COLO668 (cell line): Measurements from ENCODE around the gene FTCD.
A peak's percentile ranks its signal among the peaks of the same experiment; 100 is the strongest.
"Not testable (repeated sequence)": the region's sequence is repeated elsewhere in the genome, so short reads cannot be mapped to it uniquely, and the experiment has no call there.

Experiments
- DNase-seq: peaks from one replicate; lab custom pipeline; 2025; ENCODE audit not compliant: unreplicated experiment; lab: John Stamatoyannopoulos, UW

The FTCD gene, protein sequence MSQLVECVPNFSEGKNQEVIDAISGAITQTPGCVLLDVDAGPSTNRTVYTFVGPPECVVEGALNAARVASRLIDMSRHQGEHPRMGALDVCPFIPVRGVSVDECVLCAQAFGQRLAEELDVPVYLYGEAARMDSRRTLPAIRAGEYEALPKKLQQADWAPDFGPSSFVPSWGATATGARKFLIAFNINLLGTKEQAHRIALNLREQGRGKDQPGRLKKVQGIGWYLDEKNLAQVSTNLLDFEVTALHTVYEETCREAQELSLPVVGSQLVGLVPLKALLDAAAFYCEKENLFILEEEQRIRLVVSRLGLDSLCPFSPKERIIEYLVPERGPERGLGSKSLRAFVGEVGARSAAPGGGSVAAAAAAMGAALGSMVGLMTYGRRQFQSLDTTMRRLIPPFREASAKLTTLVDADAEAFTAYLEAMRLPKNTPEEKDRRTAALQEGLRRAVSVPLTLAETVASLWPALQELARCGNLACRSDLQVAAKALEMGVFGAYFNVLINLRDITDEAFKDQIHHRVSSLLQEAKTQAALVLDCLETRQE

DNA sequence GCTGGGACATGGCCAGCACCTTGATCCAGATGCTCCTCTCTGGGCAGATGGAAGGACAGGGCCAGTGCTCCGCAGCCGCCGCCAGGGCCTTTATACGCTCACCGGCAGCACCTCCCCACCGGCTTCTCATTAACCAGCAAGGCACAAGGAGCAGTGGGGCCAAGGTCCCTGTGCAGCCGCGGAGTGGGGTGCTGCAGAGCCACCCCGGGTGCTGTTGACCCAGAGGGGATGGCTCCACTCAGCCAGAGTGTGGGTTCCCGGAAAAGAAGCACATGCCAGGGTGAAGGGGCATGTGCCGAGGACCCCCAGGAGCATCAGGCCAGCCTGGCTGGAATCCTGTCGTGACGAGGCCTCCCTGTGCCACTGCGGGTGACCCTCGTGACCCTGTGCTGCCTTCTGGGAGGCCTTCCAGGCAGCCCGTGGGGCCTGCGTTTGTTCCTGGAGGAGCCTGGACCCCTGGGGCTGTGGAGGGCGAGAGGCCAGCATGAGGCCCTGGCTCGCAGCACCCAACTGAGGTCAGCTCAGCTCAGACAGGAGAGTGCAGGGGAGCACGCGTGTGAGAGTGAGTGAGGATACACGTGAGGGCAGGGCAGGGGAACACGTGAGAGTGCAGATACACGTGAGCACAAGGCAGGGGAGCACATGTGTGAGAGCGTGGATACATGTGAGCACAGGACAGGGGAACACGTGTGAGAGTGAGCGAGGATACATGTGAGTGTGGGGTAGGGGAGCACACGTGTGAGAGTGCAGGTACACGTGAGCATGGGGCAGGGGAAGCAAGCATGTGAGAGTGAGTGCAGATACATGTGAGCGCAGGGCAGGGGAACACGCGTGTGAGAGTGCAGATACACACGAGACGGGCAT lies at the start of gene FTCD:
FTCD (minus strand) TSS at position 66 of the 864 bp plus-strand sequence; CDS start at position 10, 56 bp downstream.
- DNase-seq, result no peak

DNA sequence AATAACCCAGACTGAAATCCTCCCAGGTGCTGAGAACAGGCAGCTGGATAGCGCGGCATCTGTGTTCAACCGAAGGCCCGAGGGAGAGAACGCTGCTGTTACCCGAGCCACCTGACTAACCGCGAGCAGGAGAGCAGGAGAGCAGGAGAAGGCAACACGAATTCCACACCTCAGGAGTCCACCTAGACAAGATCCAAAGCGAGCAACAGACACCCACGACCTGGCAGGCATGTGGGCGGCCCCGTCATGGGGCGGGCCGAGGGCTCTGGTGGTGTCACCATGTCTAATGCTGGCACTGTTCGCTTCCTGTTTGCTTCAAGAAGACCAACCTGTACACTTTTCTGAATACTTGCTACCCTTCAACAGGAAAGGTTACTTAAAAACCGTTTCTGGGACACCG lies 49.8 kb upstream of the FTCD start:
- no peak for DNase-seq

DNA sequence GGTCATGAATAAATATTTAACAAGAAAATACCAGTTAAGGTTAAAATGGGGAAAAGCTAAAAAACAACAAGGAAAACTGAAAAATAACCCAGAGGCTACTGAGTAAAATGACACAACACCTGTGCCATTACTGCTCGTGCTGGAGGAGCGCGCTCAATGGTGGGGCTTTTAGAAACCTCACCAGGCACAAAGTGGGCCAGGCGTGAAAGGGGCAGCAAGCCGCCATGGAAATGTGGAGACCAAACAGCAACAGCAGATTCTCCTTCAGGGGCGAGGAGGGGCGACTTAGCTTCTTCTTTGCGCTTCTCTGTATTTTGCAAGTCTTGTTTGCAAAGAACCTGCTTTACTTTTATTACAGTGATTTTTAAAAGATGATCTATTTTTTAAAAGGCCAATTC lies 47.8 kb upstream of the FTCD start:
- no peak for DNase-seq

DNA sequence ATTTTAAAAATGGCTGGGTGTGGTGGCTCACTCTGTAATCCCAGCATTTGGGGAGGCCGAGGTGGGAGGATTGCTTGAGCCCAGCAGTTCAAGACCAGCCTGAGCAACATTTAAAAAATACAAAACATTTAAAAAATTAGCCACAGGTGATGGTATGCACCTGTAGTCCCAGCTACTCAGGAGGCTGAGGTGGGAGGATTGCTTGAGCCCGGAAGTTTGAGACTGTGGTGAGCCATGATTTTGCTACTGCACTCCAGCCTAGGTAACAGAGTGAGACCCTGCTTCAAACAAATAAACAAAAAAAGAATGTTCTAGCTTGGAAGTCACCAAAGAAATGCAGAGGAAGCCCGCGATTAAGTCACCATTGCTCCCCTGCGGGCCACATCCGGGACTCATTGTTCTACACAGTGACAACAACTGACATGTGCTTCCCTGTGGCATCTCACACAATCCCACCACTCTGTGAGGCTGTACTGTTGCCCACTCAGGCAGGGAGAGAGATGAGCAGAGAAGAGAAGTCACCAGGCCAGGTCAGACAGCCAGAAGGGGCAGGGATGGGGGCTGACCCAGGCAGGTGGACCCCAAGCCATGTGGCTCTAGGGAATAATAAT lies 47.3 kb upstream of the FTCD start:
- no peak for DNase-seq

DNA sequence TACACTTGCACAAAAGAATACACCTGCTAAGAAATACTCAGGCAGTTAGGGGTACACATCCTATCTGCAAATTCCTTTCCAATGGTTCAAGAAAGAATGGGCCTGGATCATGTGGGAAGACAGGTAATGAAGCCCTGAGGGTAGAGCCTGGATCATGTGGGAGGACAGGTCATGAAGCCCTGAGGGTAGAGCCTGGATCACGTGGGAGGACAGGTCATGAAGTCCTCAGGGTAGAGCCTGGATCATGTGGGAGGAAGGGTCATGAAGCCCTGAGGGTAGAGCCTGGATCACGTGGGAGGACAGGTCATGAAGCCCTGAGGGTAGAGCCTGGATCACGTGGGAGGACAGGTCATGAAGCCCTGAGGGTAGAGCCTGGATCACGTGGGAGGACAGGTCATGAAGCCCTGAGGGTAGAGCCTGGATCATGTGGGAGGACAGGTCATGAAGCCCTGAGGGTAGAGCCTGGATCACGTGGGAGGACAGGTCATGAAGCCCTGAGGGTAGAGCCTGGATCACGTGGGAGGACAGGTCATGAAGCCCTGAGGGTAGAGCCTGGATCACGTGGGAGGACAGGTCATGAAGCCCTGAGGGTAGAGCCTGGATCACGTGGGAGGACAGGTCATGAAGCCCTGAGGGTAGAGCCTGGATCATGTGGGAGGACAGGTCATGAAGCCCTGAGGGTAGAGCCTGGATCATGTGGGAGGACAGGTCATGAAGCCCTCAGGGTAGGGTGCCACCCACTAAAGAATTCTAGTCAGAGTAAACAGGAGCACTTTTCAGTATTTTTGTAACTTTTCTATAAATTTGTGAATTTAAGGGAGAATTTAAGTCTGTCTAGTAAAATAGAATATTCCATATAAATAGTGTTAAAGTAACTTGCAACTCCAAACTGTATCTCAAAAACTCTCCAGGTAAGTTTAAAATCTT lies 45.8 kb upstream of the FTCD start:
- not testable (repeated sequence) for DNase-seq

DNA sequence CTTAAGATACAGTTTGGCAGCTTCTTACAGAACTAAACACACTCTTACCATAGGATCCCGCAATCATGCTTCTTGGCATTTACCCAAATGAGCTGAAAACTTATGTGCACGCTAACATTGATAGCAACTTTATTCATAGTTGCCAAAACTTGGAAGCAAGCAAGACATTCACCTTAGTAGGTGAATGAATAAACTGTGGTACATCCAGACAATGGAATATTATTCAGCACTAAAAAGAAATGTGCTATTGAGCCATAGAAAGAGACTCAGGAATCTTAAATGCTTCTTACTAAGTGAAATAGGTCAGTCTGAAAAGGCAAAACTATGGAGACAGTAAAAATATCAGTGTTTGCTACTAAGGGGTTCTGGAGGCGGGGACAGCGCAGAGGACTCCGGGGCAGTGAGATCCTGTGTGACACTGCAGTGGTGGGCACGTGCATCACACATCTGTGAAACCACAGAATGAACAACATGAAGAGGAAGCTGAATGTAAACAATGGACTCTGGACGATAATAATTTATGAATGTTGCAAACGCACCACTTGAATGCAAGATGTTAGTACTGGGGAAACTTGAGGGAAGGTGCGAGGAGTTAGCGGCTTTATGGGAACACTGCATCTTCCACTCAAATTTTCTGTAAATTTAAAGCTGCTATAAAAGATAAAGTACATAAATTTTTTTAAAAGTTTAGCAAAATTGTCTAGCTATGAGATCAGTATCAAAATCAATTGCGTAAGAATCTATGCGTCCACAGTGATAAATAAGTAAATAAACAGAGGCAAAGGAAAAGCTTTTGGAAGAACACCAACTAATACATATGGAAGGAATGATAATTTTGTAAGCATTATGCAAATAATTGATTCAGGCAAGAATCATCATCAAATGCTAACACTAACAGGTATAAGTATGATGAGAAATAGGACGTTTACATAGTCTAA lies 44.3 kb upstream of the FTCD start:
- DNase-seq, result no peak

DNA sequence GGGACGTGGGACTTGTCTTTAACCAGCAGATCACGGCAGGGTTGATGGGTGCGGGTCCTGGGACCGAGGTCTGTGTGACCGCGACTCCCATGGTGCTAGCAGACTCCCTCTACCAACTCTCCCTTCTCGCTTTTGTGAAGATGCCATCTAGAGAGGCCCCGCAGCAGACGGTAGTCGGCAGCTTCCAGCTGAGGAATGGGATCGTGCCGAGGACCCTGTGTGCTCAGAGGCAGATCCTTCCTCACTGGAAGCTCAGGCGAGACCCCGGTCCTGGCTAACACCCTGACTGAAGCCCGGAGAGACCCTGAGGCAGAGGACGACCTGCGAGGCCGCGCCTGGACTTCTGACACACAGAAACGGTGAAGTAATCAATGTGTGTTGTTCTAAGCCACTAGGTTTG lies 41.4 kb upstream of the FTCD start:
- no peak for DNase-seq

DNA sequence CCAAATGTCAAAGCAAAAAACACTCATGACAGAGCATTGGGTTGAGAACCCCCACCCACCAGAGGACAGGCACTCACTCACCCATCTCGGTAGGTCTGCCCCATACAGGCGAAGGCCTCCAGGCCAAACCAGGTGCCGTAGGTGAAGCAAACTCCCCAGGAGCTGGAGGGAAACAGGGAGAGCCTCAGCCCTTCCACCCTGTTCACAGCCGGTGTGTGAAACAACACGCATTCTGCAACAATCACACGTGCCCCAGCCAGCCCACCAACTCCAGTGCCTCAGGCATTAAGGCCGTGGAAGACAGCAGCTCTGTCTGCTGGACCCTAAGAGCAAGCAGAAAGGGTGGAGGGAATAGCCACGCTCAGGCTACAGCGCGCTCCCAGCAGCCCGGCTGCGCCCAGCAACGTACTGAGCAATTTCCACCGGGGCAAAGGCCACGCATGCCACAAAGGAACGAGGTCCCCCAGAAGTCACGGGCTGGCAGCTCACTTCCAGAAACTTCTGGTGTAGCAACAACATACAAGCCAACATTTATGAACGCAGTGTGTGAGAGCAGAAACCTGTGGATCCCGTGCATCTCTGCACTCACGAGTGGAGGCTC lies 40.3 kb upstream of the FTCD start:
- DNase-seq, result no peak

DNA sequence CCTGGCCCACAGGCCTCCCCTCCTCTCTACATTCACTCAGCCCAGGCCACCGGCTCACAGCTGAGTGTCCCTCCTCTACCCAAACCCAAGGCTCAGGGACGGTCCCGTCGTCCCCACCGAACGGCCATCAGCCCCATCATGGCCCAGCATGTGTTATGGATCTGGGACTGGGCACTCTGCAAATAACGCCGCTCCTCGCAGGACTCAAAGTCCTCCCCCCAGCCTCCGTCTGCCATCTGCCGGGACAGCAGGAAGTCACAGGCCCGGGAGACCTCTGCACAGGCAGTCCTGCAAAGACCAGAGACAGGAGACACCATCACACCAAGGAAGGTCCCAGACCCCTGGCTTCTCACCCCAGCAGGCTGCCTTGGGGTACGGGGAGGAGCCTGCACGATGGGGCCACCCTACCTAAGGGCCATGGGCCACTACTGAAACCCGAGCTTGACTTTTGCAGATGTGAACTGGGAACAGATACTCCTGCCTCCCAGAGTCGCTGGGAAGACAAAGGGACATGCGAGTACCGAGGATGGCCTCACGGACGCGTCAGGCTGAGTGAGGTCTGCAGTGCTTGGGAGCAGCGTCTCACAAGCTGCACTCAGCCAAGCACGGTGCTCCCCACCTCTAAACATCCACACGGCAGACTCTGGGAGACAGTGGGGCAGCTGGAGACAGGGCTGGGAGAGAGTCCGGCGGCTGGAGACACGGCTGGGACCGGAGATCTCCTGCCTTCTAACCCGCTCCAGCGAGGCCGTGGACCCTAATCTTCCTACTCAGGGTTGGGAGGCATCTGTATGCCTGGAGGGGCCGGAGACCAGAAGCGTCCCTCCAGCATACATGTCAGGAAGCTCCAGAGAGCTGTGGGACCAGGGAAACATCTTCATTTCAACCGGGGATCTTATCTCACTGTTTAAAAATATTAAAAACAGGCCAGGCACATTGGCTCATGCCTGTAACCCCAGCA lies 39.3 kb upstream of the FTCD start:
- DNase-seq, result no peak

DNA sequence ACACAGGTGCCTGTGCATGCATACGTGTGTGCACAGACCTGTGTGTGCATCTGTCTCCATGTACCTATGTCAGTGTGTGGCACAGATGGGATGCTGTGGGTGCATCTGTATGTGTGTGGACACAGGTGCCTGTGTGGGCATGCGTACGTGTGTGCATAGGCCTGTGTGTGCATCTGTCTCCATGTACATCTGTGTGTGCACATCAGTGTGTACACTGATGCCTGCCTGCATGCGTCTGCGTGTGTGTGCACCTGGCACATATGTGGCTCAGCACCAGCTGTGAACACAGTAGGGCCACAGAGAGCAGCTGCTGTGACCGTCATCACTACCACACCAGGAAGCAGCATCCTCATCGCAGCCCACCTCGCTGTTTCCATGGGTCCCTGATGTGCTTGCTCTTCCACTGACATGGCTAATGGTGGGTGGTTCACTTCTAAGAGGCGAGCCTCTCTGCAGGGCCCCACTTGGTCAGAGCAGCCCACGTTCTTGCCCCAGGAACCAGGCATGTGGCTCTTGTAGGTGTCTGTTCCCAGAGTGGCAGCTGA lies 38.5 kb upstream of the FTCD start:
- DNase-seq, result no peak

DNA sequence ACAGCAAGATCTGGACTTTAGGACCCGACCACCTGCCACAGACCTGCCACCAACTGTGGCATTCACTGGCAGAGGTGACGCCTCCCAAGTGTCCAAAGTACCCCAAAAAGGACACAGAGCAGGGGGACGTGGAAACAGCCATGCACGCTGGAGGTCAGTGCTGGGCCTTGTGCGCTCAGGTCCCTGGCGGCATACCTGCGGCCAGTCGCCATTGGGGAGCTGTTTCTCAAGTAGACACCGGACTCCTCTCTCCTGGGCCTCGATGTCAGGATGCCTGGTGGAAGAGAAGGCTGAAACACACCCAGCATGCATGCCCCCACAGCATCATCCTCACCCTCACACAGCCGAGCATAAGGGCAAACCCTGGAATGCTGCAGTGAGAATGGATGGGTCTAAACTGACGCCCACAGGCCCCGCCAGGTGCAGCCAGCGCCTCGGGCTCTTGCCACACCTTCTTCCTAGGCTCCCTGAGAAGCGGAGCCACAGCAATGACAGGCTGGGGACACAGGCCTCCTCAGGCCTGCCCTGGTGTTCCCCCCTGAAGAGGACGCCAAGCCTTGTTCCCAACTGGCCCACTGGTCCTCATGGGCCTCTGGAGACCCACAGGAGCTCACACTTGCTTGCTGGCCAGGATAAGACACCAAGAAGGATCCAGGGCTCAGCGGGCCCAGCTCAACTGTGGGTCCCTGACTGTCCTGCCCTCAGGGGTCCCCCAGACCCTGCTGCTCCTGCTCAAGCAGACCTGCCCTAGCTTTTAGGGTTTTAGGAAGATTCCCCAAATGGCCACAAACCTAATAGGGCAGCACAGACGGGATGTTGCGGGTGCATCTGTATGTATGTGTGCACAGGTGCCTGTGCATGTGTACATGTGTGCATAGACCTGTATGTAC lies 36.6 kb upstream of the FTCD start:
- DNase-seq, result no peak

DNA sequence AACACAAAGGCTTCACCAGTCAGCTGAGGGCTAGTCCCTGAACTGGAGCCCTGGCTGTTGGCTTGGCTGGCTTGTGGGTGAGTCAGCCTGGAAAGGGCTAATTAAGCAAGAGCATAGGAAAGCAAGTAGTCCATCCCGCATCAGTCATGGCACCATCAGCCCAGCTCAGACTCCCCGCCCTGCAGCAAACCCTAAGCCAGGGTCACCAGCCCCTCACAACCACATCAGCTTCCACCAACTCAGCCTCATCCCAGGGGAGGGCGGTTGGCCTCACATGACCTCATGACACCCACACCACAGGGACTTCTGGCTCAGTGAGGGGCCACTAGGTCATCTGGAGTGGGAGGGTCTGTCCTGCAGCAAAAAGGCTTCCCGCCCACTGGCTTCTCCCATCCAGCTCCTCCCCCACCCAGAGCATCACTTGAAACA lies 35.9 kb upstream of the FTCD start:
- no peak for DNase-seq

DNA sequence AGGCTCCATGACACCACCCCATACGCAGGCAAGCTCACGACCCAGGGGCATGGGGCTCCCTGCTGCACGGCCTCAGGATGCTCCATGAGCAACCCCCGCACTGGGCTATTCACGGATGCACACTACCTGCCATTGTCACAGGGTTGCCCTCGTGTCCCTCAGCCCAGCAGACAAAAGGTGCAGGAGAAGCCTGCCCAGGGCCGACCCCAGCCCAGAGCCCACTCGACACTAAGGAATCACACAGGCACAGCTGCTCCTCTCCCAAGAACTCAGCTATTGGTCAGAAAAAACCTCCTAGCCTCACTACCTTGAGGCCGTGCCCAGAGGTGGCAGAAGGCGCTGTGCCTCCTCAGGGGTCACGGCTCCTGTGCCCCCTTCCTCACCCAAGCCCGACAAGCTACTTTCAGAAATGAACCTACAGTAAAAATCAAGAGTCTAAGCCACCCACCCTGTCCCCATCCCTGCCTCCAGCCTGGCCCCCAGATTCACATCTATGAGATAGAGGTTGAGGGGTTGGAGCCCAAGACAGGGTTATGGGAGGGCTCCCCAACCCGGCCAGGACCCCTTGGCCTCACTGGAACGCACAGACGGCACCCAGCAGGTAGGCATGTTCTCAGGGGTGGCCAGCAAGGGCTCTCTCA lies 35.2 kb upstream of the FTCD start:
- no peak for DNase-seq

DNA sequence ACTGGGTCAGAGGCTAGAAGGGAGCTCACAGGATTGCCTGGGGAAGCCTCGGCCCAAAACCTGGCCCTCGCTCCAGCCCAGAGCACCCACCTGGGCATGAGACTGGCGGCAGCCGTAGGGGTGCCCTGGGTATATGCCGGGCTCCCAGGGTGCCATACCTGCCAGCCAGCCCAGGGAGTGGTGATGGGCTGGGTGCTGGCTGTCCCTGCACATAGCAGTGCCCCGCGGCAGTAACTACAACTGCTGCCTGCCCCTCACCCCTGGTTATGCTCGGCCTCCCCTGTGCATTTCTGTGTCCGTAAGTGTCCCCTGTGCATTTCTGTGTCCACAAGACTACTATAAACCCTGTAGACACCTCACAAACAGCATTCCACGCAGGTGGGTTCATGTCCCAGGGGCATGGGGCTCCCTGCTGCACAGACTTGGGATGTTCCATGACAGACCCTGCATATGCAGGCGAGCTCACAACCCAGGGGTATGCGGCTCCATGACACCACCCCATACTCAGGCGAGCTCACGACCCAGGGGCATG lies 34.6 kb upstream of the FTCD start:
- no peak for DNase-seq

DNA sequence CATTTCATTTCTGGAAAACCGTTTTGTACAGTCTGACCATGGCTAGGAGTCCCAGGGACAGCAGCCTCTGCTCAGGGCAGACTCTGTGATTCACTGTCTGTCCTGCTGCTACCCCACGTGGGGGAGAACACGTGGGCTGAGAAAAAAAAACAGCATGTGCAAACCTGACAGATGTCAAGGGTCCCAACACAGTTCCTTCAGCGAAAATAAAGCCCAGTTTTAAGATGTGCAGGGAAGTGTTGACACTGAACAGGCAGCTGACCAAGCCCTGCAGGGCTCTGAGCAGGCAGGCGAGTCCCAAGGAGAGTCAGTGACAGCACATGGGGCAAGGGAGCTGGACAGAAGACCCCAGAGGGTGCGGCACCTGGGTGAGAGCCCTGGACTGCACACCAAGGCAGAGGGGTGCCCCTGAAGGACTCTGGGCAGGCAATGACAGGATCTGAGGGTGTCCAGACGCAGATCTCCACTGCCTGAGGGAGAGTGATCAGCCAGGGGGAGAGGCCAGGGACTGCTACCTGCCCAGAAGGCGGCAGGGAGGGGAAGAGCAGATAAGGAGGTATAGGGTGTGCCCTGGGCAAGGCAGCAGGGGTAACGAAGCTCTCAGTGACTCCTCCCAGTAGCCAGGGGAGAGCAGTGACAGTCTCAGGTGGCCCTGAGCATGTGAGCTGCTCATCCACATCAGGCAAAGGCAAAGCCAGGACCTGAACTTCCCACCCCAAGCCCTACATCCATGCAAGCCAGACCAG lies 34.0 kb upstream of the FTCD start:
- peak; percentile 25 for DNase-seq
